BE2C (cell line): ENCODE data around the gene TRERF1.
"Not testable (repeated sequence)": the region's sequence is repeated elsewhere in the genome, so short reads cannot be mapped to it uniquely, and the experiment has no call there.

Source experiments
- DNase-seq: peaks from one replicate; pipeline ENCODE4 v3.0.0-alpha.2; 2020
- H3K27me3 ChIP-seq: fragments of 250-450 bp; sonication (Bioruptor Pico); 2 replicates; pipeline ENCODE4 v1.5.1; 2020; ENCODE audit warnings: mild to moderate bottlenecking
- H3K36me3 ChIP-seq: fragments of 250-450 bp; sonication (Bioruptor Pico); 2 replicates; pipeline ENCODE4 v1.5.1; 2020; ENCODE audit warnings: mild to moderate bottlenecking
- H3K4me1 ChIP-seq: fragments of 250-450 bp; sonication (Bioruptor Pico); 2 replicates; pipeline ENCODE4 v1.5.1; 2020
- H3K4me3 ChIP-seq: 2 replicates; pipeline ENCODE4 v1.5.1; 2011; ENCODE audit warnings: low read depth, low read length
- H3K9me3 ChIP-seq: fragments of 250-450 bp; sonication (Bioruptor Pico); 2 replicates; pipeline ENCODE4 v1.5.1; 2020
- TF ChIP-seq, protein P1 (sequence below): IDR thresholded peaks from 2 replicates; pipeline ENCODE4 v1.5.1; 2012; ENCODE audit warnings: mild to moderate bottlenecking, low read depth, low read length

TRERF1 gene

DNA sequence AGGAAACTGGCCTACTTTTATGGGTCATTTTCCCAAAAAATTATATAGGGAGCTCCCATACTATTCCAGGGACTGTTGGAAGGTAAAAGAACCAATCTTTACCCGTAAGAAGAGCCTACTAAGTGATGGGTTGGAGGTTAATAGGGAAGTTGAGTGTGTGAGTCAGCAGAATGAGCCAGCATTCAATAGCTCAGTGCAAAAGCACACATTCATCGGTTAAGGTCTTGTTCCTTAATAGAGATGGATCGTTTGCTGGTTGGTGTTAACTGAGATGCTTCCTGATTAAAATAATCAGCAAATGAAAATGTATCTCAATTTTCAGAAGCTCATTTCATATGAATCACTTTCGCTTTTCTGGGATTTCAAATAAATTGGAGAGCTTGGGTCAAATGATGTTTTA lies 118.8 kb downstream of the TRERF1 start:
- Histone ChIP-seq H3K9me3 (no peaks in the 10 kb centered on the region), H3K4me1 (no peaks in the 10 kb centered on the region), H3K36me3 (no peaks in the 10 kb centered on the region), H3K27me3 (no peaks in the 10 kb centered on the region), H3K4me3 (no peak overlapping the region)
- DNase-seq = no peak
- TF ChIP-seq, protein P1, sequence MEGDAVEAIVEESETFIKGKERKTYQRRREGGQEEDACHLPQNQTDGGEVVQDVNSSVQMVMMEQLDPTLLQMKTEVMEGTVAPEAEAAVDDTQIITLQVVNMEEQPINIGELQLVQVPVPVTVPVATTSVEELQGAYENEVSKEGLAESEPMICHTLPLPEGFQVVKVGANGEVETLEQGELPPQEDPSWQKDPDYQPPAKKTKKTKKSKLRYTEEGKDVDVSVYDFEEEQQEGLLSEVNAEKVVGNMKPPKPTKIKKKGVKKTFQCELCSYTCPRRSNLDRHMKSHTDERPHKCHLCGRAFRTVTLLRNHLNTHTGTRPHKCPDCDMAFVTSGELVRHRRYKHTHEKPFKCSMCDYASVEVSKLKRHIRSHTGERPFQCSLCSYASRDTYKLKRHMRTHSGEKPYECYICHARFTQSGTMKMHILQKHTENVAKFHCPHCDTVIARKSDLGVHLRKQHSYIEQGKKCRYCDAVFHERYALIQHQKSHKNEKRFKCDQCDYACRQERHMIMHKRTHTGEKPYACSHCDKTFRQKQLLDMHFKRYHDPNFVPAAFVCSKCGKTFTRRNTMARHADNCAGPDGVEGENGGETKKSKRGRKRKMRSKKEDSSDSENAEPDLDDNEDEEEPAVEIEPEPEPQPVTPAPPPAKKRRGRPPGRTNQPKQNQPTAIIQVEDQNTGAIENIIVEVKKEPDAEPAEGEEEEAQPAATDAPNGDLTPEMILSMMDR = no peak

DNA sequence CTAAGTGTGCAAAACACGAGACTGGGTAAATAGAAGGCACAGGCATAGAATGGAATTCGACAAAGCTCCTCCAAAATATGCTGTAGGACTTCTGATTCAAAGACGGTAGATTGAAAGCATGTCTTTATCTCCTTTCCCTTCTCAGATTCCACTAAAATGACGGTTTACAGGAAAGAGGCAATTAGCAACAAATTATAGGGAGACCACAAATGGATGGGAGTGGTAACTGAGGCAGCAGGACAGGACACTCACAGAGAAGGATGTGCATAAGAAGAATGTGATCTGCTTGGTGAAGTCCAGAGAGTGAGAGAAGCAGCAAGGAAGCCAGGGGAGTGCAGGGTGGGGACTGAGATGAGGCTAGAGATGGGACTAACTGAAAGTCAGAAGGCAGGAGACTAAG lies 120.7 kb downstream of the TRERF1 start:
- H3K36me3 ChIP-seq = no peaks in the 10 kb centered on the region
- H3K4me3 ChIP-seq = no peak overlapping the region
- no peaks in the 10 kb centered on the region for H3K27me3 ChIP-seq
- TF ChIP-seq, protein P1 = no peak
- H3K4me1 ChIP-seq = no peaks in the 10 kb centered on the region
- H3K9me3 ChIP-seq = no peaks in the 10 kb centered on the region
- no peak for DNase-seq

DNA sequence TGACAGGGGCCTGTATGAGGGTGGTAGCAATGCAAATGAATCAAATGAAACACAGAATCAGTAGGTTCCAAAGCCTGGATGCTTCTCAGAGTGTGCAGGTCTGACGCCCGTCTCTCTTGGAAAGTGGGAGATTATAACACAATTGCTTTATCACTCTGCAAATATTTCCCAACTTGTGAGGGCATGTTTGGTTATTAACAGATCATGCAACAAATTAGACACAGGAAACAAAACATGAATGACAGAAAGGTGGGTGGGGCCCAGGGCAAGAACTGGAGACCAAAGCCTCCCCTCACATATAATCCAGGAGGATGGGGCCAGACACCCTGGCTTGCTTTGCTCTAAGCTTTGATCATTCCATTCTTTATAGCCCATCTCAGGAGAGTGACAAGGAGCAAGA lies 125.5 kb downstream of the TRERF1 start:
- H3K4me3 ChIP-seq = no peak overlapping the region
- no peaks in the 10 kb centered on the region for H3K4me1 ChIP-seq
- no peaks in the 10 kb centered on the region for H3K9me3 ChIP-seq
- H3K36me3 ChIP-seq = no peaks in the 10 kb centered on the region
- TF ChIP-seq, protein P1 = no peak
- no peaks in the 10 kb centered on the region for H3K27me3 ChIP-seq
- no peak for DNase-seq

GRCh38 chr6:42324656-42325324 lies 126.9 kb downstream of the TRERF1 start:
- not testable (repeated sequence) for H3K9me3 ChIP-seq, H3K4me3 ChIP-seq, H3K4me1 ChIP-seq, H3K36me3 ChIP-seq, H3K27me3 ChIP-seq, DNase-seq

DNA sequence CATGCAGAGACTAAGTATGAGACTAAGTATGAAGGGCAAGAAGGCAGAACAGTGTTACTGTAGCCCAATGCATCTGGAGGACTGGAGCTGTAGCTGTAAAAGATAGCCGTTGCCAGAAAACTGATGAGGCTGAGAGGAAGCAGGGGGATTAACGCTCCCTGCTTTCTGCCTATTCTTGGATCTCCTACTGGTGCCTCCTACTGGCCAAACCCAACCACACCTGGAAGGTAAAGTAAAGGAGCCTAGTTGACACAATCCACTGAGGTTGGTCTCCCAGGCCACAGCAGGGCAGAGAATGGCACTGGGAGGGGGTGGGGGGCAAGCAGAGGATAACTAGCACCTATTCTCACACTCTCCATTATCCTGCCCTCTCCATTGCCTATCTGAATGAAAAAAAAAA lies 129.1 kb downstream of the TRERF1 start:
- TF ChIP-seq, protein P1 = no peak
- H3K4me1 ChIP-seq = no peaks in the 10 kb centered on the region
- DNase-seq = no peak

GRCh38 chr6:42321976-42322375 lies 129.8 kb downstream of the TRERF1 start:
- TF ChIP-seq, protein P1 = no peak
- Histone ChIP-seq H3K9me3 (no peaks in the 10 kb centered on the region), H3K27me3 (no peaks in the 10 kb centered on the region), H3K36me3 (no peaks in the 10 kb centered on the region), H3K4me3 (no peak overlapping the region), H3K4me1 (no peaks in the 10 kb centered on the region; the same call in 1 of the 2 replicates)
- DNase-seq = no peak

More for the DNA sequence above, 129.1 kb downstream of the TRERF1 start:
- Histone ChIP-seq H3K36me3 (no peaks in the 10 kb centered on the region), H3K9me3 (no peaks in the 10 kb centered on the region), H3K27me3 (no peaks in the 10 kb centered on the region), H3K4me3 (no peak overlapping the region)

GRCh38 chr6:42320762-42321161 lies 131.0 kb downstream of the TRERF1 start:
- Histone ChIP-seq H3K27me3 (no peaks in the 10 kb centered on the region), H3K9me3 (no peaks in the 10 kb centered on the region), H3K4me3 (no peak overlapping the region), H3K36me3 (no peaks in the 10 kb centered on the region), H3K4me1 (no peaks in the 10 kb centered on the region; the same call in 1 of the 2 replicates)
- no peak for DNase-seq
- TF ChIP-seq, protein P1 = no peak
